HG03457 (cell line): ENCODE results near the gene CRYGS.

ENCODE experiments used
- ATAC-seq: cut with Tn5 transposase; IDR thresholded peaks from one replicate; pipeline ENCODE4 v1.9.1; 2021; ENCODE audit warnings: moderate number of reproducible peaks; ENCODE audit not compliant: unreplicated experiment

The CRYGS gene

DNA sequence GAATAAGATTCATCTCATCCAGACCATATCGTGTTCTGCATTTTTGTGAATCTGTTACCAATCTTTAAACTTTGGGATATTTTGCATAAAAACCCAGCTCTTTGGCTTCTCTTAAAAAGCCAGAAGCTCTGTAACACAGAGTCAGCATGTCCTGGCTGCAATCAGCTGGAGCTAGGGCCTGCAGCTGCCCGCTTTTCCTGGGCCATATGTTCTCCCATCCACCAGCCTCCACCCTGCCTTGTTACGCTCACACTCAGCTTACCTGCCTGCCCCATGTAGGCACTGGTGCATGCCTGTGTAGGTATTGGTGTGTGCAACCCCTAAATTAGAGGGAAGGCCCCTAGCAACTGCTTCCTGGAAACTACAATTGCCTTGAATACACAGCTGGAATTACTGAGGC lies 48.2 kb downstream of the CRYGS start:
- no peak for ATAC-seq

DNA sequence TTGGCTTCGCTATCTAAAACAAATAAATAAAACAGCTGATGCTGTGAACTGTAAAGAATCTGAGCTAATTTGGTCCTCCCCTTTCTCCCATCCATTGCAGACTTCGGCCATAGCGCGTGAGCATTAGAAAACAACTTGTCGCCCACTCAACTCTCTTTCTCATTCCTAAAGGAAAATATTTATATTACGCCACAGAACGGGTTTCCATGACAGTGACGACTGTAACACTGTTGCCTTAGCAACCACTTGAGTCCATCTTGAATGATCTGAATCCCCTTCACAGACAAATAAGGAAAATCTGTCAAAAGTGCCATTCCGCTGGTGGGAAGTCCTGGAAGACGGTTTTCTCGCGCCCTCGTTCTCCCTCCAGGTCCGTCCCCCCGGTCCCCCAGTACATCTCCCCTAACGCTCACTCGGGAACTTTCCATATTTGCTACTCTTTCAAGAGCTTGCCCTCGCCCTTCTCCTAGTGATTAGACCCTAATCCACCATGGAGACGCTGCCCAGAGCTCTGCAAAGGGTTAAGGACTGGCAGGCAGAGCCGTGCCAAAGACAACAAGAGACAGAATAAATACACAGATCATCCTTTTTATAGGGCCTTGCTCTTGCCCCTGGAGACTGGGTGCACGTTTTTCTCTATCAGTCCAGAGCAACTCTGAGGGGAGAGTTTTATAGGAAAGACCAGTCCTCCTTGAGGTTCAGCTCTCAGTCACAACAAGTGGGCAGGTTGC lies 50.5 kb downstream of the CRYGS start:
- no peak for ATAC-seq

- no peak for ATAC-seq
Measured at GRCh38 chr3:186492385-186492984, 51.7 kb downstream of the CRYGS start.

DNA sequence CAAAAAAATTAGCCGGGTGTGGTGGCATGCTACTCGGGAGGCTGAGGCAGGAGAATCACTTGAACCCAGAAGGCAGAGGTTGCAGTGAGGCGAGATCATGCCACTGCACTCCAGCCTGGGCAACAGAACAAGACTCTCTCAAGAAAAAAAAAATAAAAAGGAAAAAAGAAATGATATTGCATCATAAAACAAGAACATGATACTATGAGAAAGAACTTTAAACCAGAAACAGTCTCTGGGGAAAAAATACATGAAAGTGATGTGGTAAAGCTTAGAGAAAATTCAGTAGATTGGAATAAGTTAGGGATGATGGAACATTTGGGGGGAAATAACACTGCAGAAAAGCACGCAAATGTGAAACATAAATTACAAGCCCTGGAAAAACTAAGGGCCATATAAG lies 54.7 kb downstream of the CRYGS start:
- ATAC-seq: no peak
